GM12801 (cell line): ENCODE data around the gene SLC25A27.

ENCODE experiments used
- TF ChIP-seq, protein P1 (sequence below): IDR thresholded peaks from one replicate; pipeline ENCODE4 v1.5.1; 2011; ENCODE audit warnings: control low read depth; ENCODE audit not compliant: insufficient read length; ENCODE audit errors: extremely low read depth

Gene SLC25A27

DNA sequence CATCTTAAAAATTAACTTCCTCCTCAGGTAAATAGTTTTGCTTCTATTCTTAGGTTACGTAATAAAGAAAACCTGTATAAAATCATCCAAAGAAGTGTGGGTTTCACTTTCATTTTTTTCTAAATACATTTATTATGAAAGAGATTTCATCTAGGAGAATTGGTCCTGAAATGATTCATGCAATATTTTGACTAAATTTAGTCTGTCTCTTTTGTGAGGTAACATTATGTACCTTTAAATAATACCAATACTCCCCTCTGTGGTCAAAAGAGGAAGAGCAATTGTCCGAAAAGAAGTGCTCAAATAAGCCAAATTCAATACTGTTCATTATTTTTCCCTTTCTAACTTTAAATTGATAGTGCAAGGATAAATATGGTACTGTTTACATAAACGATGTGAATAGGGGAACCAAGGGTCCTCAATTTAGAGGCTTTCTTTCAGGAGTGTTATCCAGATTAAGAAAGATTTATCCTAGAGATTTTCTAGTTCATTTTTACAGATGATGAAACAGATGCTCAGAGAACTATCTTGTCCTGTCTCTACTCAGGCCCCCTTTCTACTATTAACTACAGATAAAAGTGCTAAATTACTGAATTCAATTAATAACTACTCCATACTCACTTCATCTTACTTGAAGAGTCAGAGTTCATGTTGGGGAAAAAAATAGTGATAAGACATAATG lies 26.4 kb upstream of the SLC25A27 start:
- TF ChIP-seq, protein P1, sequence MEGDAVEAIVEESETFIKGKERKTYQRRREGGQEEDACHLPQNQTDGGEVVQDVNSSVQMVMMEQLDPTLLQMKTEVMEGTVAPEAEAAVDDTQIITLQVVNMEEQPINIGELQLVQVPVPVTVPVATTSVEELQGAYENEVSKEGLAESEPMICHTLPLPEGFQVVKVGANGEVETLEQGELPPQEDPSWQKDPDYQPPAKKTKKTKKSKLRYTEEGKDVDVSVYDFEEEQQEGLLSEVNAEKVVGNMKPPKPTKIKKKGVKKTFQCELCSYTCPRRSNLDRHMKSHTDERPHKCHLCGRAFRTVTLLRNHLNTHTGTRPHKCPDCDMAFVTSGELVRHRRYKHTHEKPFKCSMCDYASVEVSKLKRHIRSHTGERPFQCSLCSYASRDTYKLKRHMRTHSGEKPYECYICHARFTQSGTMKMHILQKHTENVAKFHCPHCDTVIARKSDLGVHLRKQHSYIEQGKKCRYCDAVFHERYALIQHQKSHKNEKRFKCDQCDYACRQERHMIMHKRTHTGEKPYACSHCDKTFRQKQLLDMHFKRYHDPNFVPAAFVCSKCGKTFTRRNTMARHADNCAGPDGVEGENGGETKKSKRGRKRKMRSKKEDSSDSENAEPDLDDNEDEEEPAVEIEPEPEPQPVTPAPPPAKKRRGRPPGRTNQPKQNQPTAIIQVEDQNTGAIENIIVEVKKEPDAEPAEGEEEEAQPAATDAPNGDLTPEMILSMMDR, result no peak

GRCh38 chr6:46626976-46627375 lies 25.8 kb upstream of the SLC25A27 start:
- TF ChIP-seq, protein P1, result no peak

DNA sequence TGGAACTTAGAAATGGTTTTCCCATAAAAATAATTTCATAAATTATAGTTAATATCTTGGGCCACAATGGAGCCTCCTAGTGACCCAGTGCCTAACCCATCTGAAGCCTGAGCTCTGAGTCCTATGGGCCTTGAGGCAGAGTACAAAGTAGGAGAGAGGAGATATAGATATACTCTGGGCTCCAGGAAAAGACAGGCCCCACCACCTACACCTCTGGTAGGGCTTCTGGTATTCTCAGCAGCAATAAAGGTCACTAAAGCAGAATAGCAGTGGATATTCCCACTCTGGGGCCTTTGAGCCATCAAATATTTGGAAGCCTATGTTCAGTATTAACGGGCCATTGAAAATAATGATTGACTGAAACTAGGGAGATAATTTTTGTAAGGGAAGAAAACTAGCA lies 24.3 kb upstream of the SLC25A27 start:
- TF ChIP-seq, protein P1, result no peak

DNA sequence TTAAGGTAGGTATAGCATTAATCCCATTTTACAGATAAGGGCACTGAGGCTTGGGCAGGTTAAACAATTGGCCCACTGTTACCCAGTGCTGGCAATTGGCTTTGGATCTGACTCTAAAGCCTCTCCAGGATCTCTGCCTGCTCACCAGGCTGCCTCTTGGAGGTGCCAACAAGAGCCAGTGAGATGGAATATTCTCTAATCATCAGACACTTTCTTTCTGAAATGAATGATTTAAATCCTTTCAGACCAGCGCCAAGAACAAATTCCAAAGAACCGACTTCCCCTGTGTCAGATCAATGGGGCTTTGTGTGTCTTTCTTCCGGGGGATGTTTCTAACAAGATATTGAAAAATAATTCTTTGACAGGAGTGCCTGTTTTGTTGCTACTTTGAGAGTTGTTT lies 23.8 kb upstream of the SLC25A27 start:
- TF ChIP-seq, protein P1, result no peak

DNA sequence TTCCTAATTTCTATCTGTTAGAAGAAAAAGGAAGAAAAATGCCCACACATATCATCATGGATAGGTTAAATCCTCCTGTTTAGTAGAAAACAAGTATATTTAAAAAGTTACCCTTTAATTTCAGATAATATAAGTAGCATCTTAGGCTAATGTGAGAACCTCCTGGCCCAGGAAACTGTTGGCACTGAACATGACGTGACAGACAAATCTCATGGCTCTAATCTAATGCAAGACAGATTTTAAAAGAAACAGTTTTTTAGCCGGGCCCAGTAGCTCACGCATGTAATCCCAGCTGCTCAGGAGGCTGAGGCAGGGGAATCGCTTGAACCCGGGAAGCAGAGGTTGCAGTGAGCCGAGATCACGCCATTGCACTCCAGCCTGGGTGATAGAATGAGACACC lies 23.1 kb upstream of the SLC25A27 start:
- TF ChIP-seq, protein P1, result no peak

DNA sequence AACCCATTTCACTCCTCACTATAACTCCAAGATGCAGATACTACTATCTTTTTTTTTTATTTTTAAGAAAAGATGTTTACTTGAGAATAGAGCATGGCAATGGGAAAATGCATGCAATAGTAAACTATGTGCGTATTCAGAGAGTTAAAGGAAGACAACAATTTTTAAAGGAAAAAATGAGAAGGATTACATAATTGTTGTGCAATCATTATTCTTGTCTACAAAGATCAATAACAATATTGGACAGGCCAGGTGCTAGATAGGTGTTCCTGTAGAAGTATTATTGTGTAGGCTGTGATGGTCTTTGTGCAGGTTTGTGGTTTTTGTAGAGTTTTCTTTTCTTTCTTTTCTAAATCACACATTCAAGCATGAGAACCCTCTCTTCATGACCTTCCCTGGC lies 20.7 kb upstream of the SLC25A27 start:
- TF ChIP-seq, protein P1, result no peak

DNA sequence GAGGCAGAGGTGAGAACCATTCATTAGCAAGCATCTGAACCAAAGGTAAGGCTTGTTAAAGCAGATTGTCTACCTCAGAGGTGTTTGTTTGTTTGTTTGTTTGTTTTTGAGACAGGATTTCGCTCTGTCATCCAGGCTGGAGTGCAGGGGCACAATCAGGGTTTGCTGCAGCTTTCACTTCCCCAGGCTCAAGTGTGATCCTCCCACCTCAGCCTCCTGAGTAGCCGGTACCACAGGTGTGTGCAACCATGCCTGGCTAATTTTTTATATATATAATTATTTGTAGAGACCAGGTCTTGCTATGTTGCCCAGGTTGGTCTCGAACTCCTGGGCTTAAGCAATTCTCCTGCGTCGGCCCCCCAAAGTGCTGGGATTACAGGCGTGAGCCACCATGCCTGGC lies 17.3 kb upstream of the SLC25A27 start:
- TF ChIP-seq, protein P1, result no peak
